BE2C (cell line): Measurements from ENCODE around the gene CTDSPL.
A peak's percentile ranks its signal among the peaks of the same experiment; 100 is the strongest.

Source experiments
- DNase-seq: peaks from one replicate; pipeline ENCODE4 v3.0.0-alpha.2; 2020
- H3K27me3 ChIP-seq: fragments of 250-450 bp; sonication (Bioruptor Pico); 2 replicates; pipeline ENCODE4 v1.5.1; 2020; ENCODE audit warnings: mild to moderate bottlenecking
- H3K36me3 ChIP-seq: fragments of 250-450 bp; sonication (Bioruptor Pico); 2 replicates; pipeline ENCODE4 v1.5.1; 2020; ENCODE audit warnings: mild to moderate bottlenecking
- H3K4me1 ChIP-seq: fragments of 250-450 bp; sonication (Bioruptor Pico); 2 replicates; pipeline ENCODE4 v1.5.1; 2020
- H3K4me3 ChIP-seq: 2 replicates; pipeline ENCODE4 v1.5.1; 2011; ENCODE audit warnings: low read depth, low read length
- H3K9me3 ChIP-seq: fragments of 250-450 bp; sonication (Bioruptor Pico); 2 replicates; pipeline ENCODE4 v1.5.1; 2020
- CTCF ChIP-seq: IDR thresholded peaks from 2 replicates; pipeline ENCODE4 v1.5.1; 2012; ENCODE audit warnings: mild to moderate bottlenecking, low read depth, low read length

The CTDSPL gene

GRCh38 chr3:38003817-38004414, 142.2 kb downstream of the CTDSPL start:
- Histone ChIP-seq H3K4me3 (no peak overlapping the region), H3K27me3 (no peaks in the 10 kb centered on the region), H3K36me3 (no peaks in the 10 kb centered on the region), H3K9me3 (no peaks in the 10 kb centered on the region), H3K4me1 (no peaks in the 10 kb centered on the region)
- TF ChIP-seq CTCF: no peak
- no peak for DNase-seq

GRCh38 chr3:38004415-38005075, 142.9 kb downstream of the CTDSPL start:
- peak; percentile 64 for DNase-seq
- peak; percentile 66 for TF ChIP-seq CTCF

GRCh38 chr3:38005076-38006020, 143.7 kb downstream of the CTDSPL start:
- no peak for DNase-seq
- TF ChIP-seq CTCF: no peak
- Histone ChIP-seq H3K9me3 (no peaks in the 10 kb centered on the region), H3K4me1 (no peaks in the 10 kb centered on the region), H3K36me3 (no peaks in the 10 kb centered on the region), H3K27me3 (no peaks in the 10 kb centered on the region), H3K4me3 (no peak overlapping the region)

More at GRCh38 chr3:38004415-38005075, 142.9 kb downstream of the CTDSPL start:
- no peak overlapping the region for H3K4me3 ChIP-seq
- no peaks in the 10 kb centered on the region for H3K4me1 ChIP-seq
- no peaks in the 10 kb centered on the region for H3K27me3 ChIP-seq
- no peaks in the 10 kb centered on the region for H3K9me3 ChIP-seq
- H3K36me3 ChIP-seq: no peaks in the 10 kb centered on the region

GRCh38 chr3:38006031-38006430, 144.4 kb downstream of the CTDSPL start:
- Histone ChIP-seq H3K36me3 (no peaks in the 10 kb centered on the region), H3K27me3 (no peaks in the 10 kb centered on the region), H3K9me3 (no peaks in the 10 kb centered on the region), H3K4me1 (no peaks in the 10 kb centered on the region), H3K4me3 (no peak overlapping the region)
- DNase-seq: no peak
- TF ChIP-seq CTCF: no peak

GRCh38 chr3:38006445-38006995, 144.8 kb downstream of the CTDSPL start:
- no peaks in the 10 kb centered on the region for H3K27me3 ChIP-seq
- H3K4me1 ChIP-seq: no peaks in the 10 kb centered on the region
- no peak for TF ChIP-seq CTCF
- no peak for DNase-seq
- H3K4me3 ChIP-seq: no peak overlapping the region
- no peaks in the 10 kb centered on the region for H3K9me3 ChIP-seq
- H3K36me3 ChIP-seq: no peaks in the 10 kb centered on the region
